Measurements from ENCODE around the gene NDUFC2. TPM values are rescaled to one million over a fixed set of nuclear protein-coding genes. Genes with fewer than 3 reads are reported as not detected.

Gene NDUFC2
- total RNA-seq, 4 donors from 2014 or later, result 87.8 to 113 (median 96.6) TPM

GRCh38 chr11:78046486-78046854 lies 33.2 kb downstream of the NDUFC2 start:
- no peak for TF ChIP-seq CTCF (IDR thresholded peaks at IDR 0.05; ENCODE audit: low read depth)

- TF ChIP-seq CTCF (IDR thresholded peaks at IDR 0.05; ENCODE audit: low read depth), result no peak
Measured at GRCh38 chr11:78045851-78046485, 33.7 kb downstream of the NDUFC2 start.

GRCh38 chr11:78044706-78045105 lies 35.0 kb downstream of the NDUFC2 start:
- no peak for TF ChIP-seq CTCF (IDR thresholded peaks at IDR 0.05; ENCODE audit: low read depth)

- TF ChIP-seq CTCF (IDR thresholded peaks at IDR 0.05; ENCODE audit: low read depth), result no peak
Measured at GRCh38 chr11:78041843-78042440, 37.7 kb downstream of the NDUFC2 start.

- no peak for TF ChIP-seq CTCF (IDR thresholded peaks at IDR 0.05; ENCODE audit: low read depth)
Measured at GRCh38 chr11:78040691-78041379, 38.8 kb downstream of the NDUFC2 start.

GRCh38 chr11:78039919-78040671 lies 39.6 kb downstream of the NDUFC2 start:
- no peak for TF ChIP-seq CTCF (IDR thresholded peaks at IDR 0.05; ENCODE audit: low read depth)
